Neural cell (in vitro differentiated cells): ENCODE measurements around the gene SSTR1. TPM values are rescaled to one million over a fixed set of nuclear protein-coding genes. Genes with fewer than 3 reads are reported as not detected.

Experiments
- H2AFZ ChIP-seq: fragments of 200-600, 300-800 bp; sonication (generic), shearing (Covaris generic); 2 replicates; pipeline ENCODE4 v1.6.0; 2014; ENCODE audit warnings: low read depth, mild to moderate bottlenecking, antibody characterized with exemption, low read length, moderate library complexity
- H3F3A ChIP-seq: fragments of 200-600 bp; shearing (Covaris generic); 2 replicates; pipeline ENCODE4 v1.6.1; 2016; ENCODE audit warnings: mild to moderate bottlenecking, moderate library complexity, mixed read lengths, antibody characterized with exemption, low read length; ENCODE audit not compliant: insufficient read depth, poor library complexity, severe bottlenecking
- H3K27ac ChIP-seq: fragments of 200-600, 300-800 bp; sonication (generic), shearing (Covaris generic); 2 replicates; pipeline ENCODE4 v1.5.1; 2014; ENCODE audit warnings: mild to moderate bottlenecking, low read length, moderate library complexity
- H3K27me3 ChIP-seq: fragments of 300-800, 200-600 bp; sonication (generic), shearing (Covaris generic); 2 replicates; pipeline ENCODE4 v1.6.0; 2014; ENCODE audit warnings: mild to moderate bottlenecking, low read depth, low read length, moderate library complexity; ENCODE audit not compliant: insufficient read depth
- H3K36me3 ChIP-seq: fragments of 300-800, 200-600 bp; sonication (generic), shearing (Covaris generic); 2 replicates; pipeline ENCODE4 v1.5.1; 2014; ENCODE audit warnings: mild to moderate bottlenecking, antibody characterized with exemption, low read length, moderate library complexity; ENCODE audit not compliant: insufficient read depth
- H3K4me2 ChIP-seq: fragments of 300-800, 200-600 bp; sonication (generic), shearing (Covaris generic); 2 replicates; pipeline ENCODE4 v1.6.0; 2014; ENCODE audit warnings: mild to moderate bottlenecking, low read length
- H3K4me3 ChIP-seq: fragments of 300-800, 200-600 bp; sonication (generic), shearing (Covaris generic); 2 replicates; pipeline ENCODE4 v1.5.1; 2014; ENCODE audit warnings: mild to moderate bottlenecking, low read length, moderate library complexity
- H3K79me2 ChIP-seq: fragments of 200-600 bp; shearing (Covaris generic); replicated peaks from 2 replicates; pipeline ENCODE4 v1.6.0; 2014; ENCODE audit warnings: mild to moderate bottlenecking, low read length, moderate library complexity; ENCODE audit not compliant: insufficient read depth
- H3K9ac ChIP-seq: fragments of 300-800, 200-600 bp; sonication (generic), shearing (Covaris generic); 2 replicates; pipeline ENCODE4 v1.6.1; 2016; ENCODE audit warnings: mild to moderate bottlenecking, low read length, mixed read lengths
- H3K9me2 ChIP-seq: fragments of 200-600 bp; shearing (Covaris generic); 2 replicates; pipeline ENCODE4 v1.6.1; 2016; ENCODE audit warnings: mild to moderate bottlenecking, low read length, mixed read lengths; ENCODE audit not compliant: insufficient read depth
- H3K9me3 ChIP-seq: fragments of 200-600, 300-800 bp; sonication (generic), shearing (Covaris generic); 2 replicates; pipeline ENCODE4 v1.6.1; 2016; ENCODE audit warnings: mild to moderate bottlenecking, mixed run types, low read length, moderate library complexity, mixed read lengths
- H4K20me1 ChIP-seq: fragments of 200-600 bp; shearing (Covaris generic); 2 replicates; pipeline ENCODE4 v1.6.1; 2016; ENCODE audit warnings: mild to moderate bottlenecking, mixed run types; ENCODE audit not compliant: insufficient read depth
- CTCF ChIP-seq: fragments of 450-650 bp; IDR thresholded peaks from 2 replicates; pipeline ENCODE4 v1.5.1; 2014; ENCODE audit warnings: antibody characterized with exemption, mild to moderate bottlenecking, moderate library complexity; ENCODE audit not compliant: poor library complexity, severe bottlenecking
- EP300 ChIP-seq: fragments of 450-650 bp; conservative IDR thresholded peaks from 2 replicates; pipeline ENCODE4 v1.6.1; 2014; ENCODE audit warnings: antibody characterized with exemption, mild to moderate bottlenecking, moderate library complexity; ENCODE audit not compliant: poor library complexity, severe bottlenecking
- EZH2 ChIP-seq: fragments of 200-600, 300-800 bp; shearing (Covaris generic), sonication (generic); IDR thresholded peaks from 2 replicates; pipeline ENCODE4 v1.6.1; 2014; ENCODE audit warnings: antibody characterized with exemption, low read length, borderline replicate concordance, mild to moderate bottlenecking; ENCODE audit not compliant: insufficient read depth, poor library complexity, severe bottlenecking
- MXI1 ChIP-seq: fragments of 450-650 bp; conservative IDR thresholded peaks from 2 replicates; pipeline ENCODE4 v1.6.1; 2014; ENCODE audit warnings: antibody characterized with exemption, mild to moderate bottlenecking; ENCODE audit not compliant: poor library complexity, severe bottlenecking
- POLR2AphosphoS5 ChIP-seq: IDR thresholded peaks from 2 replicates; pipeline ENCODE4 v1.6.1; 2012
- RAD21 ChIP-seq: fragments of 450-650 bp; conservative IDR thresholded peaks from 2 replicates; pipeline ENCODE4 v1.6.1; 2014; ENCODE audit warnings: antibody characterized with exemption, mild to moderate bottlenecking, moderate library complexity
- SMC3 ChIP-seq: fragments of 450-650 bp; conservative IDR thresholded peaks from 2 replicates; pipeline ENCODE4 v1.6.1; 2014; ENCODE audit warnings: antibody characterized with exemption, mild to moderate bottlenecking, moderate library complexity; ENCODE audit not compliant: poor library complexity
- TAF1 ChIP-seq: IDR thresholded peaks from 2 replicates; pipeline ENCODE4 v1.6.1; 2012; ENCODE audit warnings: low read depth
- polyA plus RNA-seq: library from polyadenylated mRNA; depleted of rRNA; stranded (reverse); fragments of >200 nt; gene quantifications from 2 replicates; pipeline ENCODE4 v1.2.3, GENCODE V29; 2014
- TF ChIP-seq, protein P1 (sequence below): IDR thresholded peaks from 2 replicates; pipeline ENCODE4 v1.6.1; 2012; ENCODE audit warnings: borderline replicate concordance

The SSTR1 gene
- polyA plus RNA-seq, 1 donor from 2014 or later: 2.4 TPM

DNA sequence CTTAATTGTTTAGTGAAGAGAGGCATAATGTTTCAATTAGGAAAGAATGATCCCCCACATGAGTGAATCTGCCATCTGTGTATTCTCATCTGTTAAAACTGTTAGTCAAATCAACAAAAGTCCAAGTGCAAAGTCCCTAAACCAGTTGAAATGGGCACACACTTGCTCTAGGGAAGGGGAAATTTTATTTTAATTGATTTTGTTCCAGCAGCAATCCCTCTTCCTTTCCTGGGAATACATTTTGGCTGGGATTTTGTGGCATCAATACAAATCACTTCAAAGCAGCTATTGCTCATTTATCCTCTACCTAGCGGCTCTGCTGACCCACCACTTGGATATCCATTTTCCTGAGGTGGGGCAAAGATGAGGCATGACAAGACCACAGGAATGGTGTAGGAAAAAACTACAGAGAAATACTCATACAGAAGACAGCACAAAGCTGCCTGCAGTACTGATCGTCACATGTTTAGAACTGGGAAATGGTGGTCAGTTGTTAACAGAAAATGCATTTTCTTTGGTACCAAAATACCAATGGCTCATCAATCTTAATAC, 9.8 kb upstream of the SSTR1 start:
- TF ChIP-seq CTCF (no peak), SMC3 (no peak), RAD21 (no peak), EP300 (no peak), EZH2 (no peak), MXI1 (no peak), TAF1 (no peak), POLR2AphosphoS5 (no peak)
- TF ChIP-seq, protein P1, sequence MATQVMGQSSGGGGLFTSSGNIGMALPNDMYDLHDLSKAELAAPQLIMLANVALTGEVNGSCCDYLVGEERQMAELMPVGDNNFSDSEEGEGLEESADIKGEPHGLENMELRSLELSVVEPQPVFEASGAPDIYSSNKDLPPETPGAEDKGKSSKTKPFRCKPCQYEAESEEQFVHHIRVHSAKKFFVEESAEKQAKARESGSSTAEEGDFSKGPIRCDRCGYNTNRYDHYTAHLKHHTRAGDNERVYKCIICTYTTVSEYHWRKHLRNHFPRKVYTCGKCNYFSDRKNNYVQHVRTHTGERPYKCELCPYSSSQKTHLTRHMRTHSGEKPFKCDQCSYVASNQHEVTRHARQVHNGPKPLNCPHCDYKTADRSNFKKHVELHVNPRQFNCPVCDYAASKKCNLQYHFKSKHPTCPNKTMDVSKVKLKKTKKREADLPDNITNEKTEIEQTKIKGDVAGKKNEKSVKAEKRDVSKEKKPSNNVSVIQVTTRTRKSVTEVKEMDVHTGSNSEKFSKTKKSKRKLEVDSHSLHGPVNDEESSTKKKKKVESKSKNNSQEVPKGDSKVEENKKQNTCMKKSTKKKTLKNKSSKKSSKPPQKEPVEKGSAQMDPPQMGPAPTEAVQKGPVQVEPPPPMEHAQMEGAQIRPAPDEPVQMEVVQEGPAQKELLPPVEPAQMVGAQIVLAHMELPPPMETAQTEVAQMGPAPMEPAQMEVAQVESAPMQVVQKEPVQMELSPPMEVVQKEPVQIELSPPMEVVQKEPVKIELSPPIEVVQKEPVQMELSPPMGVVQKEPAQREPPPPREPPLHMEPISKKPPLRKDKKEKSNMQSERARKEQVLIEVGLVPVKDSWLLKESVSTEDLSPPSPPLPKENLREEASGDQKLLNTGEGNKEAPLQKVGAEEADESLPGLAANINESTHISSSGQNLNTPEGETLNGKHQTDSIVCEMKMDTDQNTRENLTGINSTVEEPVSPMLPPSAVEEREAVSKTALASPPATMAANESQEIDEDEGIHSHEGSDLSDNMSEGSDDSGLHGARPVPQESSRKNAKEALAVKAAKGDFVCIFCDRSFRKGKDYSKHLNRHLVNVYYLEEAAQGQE: no peak
- no peaks in the 10 kb centered on the region for H4K20me1 ChIP-seq
- H2AFZ ChIP-seq: no peak overlapping the region
- H3K36me3 ChIP-seq: no peaks in the 10 kb centered on the region
- H3K27me3 ChIP-seq: no peaks in the 10 kb centered on the region
- no peaks in the 10 kb centered on the region for H3K9me2 ChIP-seq
- no peak overlapping the region for H3K9ac ChIP-seq
- no peak overlapping the region for H3K4me2 ChIP-seq
- no peak overlapping the region for H3K27ac ChIP-seq
- H3K9me3 ChIP-seq: no peaks in the 10 kb centered on the region
- no peaks in the 10 kb centered on the region for H3F3A ChIP-seq
- H3K4me3 ChIP-seq: no peak overlapping the region
- H3K79me2 ChIP-seq: no peaks in the 10 kb centered on the region

- H3K9ac ChIP-seq: no peak overlapping the region
- H3F3A ChIP-seq: no peaks in the 10 kb centered on the region
- no peak overlapping the region for H3K4me2 ChIP-seq
- no peaks in the 10 kb centered on the region for H3K79me2 ChIP-seq
- no peak overlapping the region for H3K27ac ChIP-seq
- H3K27me3 ChIP-seq: no peaks in the 10 kb centered on the region
- H3K9me3 ChIP-seq: no peaks in the 10 kb centered on the region
- no peak overlapping the region for H2AFZ ChIP-seq
- no peak for TF ChIP-seq EZH2
- TF ChIP-seq POLR2AphosphoS5: no peak
- TF ChIP-seq MXI1: no peak
- no peak for TF ChIP-seq CTCF
- TF ChIP-seq TAF1: no peak
- TF ChIP-seq, protein P1: no peak
- TF ChIP-seq RAD21: no peak
- TF ChIP-seq EP300: no peak
- no peak for TF ChIP-seq SMC3
- no peak overlapping the region for H3K4me3 ChIP-seq
- H4K20me1 ChIP-seq: no peaks in the 10 kb centered on the region
- no peaks in the 10 kb centered on the region for H3K9me2 ChIP-seq
- H3K36me3 ChIP-seq: no peaks in the 10 kb centered on the region
Measured at GRCh38 chr14:38198425-38198824, 9.3 kb upstream of the SSTR1 start.
